ENCODE results near the gene INHBB.

GRCh38 chr2:120396861-120397811 is 51.2 kb downstream of the INHBB start:
- TF ChIP-seq CTCF (IDR thresholded peaks at IDR 0.05) (no peak), ZFX (IDR thresholded peaks at IDR 0.05; ENCODE audit: borderline replicate concordance) (no peak)
